Measurements from ENCODE around the gene SLC7A5.
"Not testable (repeated sequence)": the region's sequence is repeated elsewhere in the genome, so short reads cannot be mapped to it uniquely, and the experiment has no call there.

The SLC7A5 gene

DNA sequence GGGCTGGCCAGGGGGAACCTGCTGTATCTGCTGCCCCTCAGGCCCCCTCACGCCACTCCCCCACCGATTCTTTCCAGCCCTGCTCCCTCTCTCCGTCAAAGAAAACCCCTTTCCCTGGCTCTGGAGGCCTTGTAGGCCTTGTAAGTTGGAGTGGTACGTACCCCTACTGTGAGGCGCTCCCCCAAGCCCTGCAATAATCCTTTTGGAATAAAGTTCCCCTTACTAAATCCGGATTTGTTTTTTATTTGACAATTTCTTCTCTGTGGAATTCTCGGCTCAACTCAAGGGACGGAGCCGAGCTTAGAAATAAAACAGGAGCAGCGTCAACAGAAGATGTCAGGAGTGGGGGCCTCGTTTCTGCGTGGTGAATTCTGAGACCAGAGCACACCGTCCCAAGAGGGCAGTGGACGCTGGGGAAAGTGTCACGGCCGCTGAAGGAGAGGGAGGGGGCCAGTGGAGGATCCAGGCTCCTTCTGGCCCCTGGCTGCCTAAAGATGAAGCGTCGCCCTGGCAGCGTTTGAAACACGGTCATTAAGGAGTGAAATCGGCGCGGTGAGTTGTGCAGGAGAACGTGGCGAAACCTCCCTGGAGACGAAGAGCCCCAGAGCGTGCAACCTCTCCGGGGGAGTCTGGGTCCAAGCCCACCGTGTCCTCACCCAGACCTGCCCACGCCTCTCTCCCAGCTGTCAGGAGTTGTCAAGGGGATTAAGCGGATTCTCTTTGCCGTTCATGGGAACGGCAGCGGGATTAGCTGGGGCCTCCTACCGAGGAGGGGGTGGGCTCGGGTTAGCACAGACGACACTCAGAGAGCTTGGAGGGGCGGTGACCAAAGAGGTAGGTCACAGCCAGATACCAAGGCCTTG is 47.0 kb downstream of the SLC7A5 start:
- no peak for DNase-seq (ENCODE audit: low read depth)

DNA sequence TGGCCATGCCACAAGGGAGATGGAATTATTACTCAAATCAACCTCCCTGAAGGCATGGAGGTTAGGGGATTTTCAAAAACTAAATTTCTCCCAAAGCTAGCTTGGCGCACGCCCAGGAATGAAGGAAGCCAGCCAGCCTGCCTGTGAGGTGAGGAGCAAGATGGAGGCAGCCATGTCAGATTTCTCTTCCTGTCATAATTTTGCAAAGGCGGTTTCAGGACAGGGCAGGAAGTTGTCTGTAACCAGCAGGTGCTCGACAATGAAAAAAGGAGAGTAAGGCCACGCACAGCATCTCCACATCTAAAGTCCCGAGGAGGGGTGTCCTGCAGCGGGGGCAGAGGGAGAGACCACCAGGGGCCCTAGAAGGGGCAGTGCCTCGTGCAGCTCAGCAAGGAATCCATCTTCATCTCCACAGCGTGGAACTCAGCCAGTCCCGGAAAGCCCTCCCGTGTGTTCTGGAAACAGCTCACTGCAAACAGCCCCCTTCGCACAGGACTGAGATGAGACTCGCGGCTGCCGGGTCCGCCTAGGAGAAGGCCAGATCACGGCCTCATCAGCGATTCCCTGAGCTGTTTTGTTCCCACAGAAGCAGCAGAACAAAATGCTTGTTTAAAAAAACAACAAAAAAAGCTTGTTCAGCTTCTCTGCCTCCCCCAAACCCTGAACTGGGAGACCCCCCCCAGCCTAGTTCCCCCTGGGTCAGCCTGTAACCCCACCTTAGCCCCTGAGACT is 47.8 kb downstream of the SLC7A5 start:
- no peak for DNase-seq (ENCODE audit: low read depth)

DNA sequence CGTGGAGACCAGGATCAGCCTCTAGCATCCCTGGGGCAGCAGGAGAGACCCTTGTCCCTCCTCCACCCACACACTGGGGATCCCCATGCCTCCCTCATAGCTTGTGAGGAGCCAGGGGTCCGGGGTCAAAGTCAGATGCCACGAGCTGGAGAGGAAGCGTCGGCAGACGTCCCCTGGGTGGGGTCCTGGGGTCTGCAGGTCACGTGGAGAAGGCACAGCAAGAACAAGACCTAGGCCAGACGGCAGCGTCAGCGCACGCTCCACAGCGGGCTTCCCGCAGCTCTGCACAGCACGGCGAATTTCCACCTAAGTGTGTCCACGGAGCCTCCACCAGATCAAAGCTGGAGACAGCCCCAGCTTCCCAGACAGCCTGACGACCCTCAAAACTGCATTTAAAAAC is 49.3 kb downstream of the SLC7A5 start:
- no peak for DNase-seq (ENCODE audit: low read depth)

DNA sequence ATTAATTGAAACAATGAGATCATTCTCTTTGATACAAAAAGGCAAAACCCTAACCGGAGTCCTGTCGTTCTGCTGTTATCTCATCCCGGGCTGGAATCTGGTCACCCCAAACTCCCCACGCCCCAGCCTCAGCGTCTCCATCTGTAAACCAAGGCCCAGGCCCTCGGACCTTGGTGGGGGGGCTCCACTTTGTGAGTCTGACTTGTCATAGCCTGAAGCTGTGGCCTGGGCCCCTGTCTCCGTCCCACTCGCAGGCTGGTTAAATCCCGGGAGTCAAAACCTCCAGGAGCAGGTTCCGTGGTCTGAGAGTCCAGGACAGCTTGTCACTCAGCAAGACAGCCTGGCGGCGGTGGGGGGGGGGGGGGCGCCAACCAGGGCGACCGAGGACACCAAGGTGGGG is 50.0 kb downstream of the SLC7A5 start:
- no peak for DNase-seq (ENCODE audit: low read depth)

DNA sequence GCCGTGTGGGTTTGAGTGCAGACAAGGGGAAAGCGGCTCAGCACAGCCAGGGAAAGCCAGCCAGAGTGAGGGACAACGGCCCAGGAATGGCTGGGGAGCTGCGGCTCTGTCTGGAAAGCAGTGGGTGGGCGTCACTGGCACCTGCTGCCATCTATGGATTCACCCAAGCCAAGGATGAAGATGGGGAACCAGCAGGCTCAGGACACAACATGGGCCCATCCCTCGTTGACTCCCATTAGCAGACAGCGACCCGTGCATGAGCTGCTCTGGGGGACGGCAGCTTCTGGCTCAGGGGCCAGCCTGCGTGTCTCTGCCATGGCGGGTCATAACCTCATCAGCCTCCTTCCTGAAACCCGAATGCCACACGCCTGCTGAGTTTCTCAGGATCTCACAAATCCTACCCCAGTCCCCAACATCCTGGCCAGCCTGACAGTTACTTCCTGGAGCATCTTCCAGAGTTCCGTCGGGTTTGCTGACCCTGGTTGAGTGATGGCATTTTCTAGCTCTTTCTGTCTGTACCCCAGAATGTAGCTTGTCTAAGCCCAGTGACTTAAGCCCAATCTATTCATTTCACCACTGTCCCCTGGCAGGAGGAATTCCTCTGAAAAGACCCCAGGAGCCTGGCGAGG is 50.7 kb downstream of the SLC7A5 start:
- no peak for DNase-seq (ENCODE audit: low read depth)

DNA sequence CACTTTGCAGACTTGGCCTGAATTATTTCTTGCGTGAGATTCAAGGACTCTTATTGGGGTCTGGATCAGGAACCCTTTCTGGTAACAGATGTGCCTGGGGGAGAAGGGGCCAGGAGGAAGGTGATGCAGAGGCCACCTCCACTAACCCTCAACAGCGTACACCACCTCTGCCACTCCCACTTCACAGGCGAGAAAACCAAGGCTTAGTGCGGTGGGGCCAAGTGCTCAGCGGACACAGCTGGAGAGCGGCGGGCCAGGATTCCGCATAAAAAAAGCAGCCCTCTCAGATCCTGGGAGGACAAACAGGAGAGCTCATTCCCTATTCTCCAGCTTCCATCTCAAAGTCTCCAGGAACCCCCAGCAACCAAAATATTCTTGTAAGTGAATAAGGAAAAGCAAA is 51.4 kb downstream of the SLC7A5 start:
- no peak for DNase-seq (ENCODE audit: low read depth)

DNA sequence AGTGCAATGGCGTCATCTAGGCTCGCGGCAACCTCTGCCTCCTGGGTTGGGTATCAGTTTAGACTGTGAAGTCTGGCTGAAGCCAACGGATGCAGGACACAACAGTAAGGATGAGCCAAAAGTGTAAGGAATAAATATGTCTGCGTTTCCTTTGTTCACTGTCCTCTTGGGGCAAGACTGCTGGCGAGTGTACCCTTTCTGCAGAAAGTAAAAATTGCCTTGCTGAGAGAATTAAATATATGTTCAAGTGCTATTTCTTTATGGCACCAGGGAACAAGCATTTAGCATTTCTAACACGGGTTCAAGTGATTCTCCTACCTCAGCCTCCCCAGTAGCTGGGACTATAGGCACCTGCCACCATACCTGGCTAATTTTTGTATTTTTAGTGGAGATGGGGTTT is 51.9 kb downstream of the SLC7A5 start:
- not testable (repeated sequence) for DNase-seq (ENCODE audit: low read depth)

DNA sequence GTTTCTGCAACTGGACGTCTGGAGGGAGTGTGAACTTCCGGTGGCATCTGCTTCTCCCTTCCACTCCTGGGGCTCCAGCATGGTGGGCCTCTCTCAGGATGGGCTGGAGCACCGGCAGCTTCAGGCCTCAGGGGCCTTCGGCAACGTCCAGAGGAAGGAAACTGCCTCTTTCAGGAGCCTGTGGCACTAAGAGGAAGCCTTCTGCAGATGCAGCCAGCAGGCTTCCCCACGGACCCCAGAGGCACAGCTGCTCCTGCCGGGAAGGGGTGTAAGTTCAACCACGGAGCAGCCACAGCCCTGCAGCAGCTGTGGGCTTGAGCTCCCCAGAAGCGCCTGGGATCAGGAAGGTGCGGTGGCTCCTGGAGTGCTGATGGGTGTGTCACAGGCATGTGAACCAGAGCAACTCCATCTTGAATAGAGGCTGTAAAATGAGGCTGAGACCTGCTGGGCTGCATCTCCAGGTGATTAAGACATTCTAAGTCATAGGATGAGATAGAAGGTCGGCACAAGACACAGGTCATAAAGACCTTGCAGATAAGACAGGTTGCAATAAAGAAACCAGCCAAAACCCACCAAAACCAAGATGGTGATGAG is 52.7 kb downstream of the SLC7A5 start:
- DNase-seq (ENCODE audit: low read depth): no peak

DNA sequence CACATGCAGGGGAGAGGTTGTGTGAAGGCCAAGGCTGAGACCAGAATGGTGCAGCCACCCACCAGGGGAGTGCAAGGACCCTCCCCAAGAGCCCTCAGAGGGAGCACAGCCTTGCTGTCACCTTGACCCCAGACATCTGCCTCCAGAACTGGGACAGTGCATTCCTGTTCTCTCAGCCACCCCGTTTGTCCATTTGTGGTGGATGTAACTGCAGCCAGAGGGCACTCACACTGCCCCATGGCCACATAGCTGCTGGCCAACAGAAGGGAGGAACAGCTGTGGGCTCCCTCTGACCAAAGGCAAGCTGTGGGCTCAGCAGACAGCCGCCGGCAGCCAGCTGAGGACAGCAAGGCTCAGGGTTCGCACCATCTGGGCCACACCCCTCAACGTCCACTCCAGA is 53.7 kb downstream of the SLC7A5 start:
- DNase-seq (ENCODE audit: low read depth): no peak

DNA sequence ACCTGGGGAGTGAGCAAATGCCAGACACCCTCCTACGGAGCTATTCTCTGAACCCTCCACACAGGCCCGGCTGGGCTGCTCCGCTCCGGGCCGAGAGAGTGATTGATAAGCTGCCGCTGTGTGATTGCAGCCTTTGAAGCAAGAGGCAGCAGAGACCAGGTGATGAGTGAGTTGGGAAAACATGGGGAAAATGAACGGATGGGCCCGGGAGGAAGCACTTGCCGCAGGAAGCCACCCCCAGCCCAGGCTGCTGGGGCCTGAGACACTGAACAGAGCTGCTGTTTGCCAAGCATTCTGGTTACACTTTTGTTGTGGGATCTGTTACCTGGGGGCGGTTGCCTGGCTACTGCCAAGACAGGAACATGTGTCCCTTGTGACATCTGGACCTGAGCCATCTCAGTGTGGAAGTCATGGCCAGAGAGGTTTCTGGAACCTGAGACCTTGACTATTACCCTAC is 57.1 kb downstream of the SLC7A5 start:
- no peak for DNase-seq (ENCODE audit: low read depth)

DNA sequence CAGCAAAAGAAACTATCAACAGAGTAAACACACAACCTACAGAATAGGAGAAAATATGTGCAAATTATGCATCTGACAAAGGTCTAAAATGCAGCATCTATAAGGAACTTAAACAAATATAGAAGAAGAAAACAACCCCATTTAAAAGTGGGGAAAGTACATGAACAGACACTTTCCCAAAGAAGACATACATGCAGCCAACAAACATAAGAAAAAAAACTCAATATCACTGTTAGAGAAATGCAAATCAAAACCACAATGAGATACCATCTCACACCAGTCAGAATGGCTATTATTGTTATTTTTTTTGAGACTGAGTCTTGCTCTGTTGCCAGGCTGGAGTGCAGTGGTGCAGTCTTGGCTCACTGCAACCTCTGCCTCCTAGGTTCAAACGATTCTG is 57.9 kb downstream of the SLC7A5 start:
- DNase-seq (ENCODE audit: low read depth): not testable (repeated sequence)

DNA sequence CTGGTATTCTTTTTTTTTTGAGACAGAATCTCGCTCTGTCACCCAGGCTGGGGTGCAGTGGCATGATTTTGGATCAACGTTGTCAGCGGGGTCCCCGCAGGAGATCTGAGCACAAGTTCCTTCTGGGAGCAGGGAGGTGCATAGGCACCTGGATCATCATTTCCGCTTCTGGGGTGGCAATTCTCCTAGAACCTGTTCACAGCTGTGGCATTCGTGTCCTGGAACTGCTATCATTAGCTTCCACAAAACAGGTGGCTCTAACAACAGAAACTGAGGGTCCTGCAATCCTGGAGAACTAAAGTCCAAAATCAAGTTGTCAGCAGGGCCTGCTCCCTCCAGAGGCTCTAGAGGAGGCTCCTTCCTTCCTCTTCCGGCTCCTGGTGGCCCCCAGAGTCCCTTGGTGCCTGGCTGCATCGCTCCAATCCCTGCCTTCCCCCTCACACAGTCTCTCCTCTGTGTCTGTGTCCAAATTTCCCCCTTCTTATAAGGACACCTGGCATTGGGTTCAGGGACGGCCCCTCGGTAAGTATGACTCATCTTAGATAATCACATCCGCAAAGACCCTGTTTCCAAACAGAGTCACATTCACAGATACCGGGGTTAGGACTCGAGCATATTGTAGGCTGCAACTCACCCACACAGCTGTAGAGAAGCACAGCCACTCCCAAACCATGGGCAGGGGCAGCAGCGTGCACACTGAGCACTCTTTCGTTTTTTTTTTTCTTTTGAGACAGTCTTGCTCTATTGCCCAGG is 60.0 kb downstream of the SLC7A5 start:
- no peak for DNase-seq (ENCODE audit: low read depth)

DNA sequence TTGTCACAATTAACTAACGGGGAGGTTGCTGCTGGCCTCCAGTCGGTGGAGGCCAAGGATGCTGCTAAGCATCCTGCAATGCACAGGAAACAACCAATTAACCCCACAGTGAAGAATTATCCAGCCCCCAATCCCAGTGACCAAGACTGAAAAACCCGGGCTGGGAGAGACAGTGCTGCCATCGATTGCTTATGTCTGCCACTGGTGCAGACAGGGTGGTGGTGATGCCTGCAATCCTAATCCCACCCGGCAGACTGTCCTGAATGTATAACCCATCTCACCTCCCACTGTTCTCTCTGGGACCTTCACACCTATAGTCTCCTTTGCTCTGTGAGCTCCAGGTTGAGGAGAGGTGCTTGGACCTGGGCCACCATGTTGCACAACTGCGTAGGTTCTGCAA is 61.2 kb downstream of the SLC7A5 start:
- DNase-seq (ENCODE audit: low read depth): no peak

DNA sequence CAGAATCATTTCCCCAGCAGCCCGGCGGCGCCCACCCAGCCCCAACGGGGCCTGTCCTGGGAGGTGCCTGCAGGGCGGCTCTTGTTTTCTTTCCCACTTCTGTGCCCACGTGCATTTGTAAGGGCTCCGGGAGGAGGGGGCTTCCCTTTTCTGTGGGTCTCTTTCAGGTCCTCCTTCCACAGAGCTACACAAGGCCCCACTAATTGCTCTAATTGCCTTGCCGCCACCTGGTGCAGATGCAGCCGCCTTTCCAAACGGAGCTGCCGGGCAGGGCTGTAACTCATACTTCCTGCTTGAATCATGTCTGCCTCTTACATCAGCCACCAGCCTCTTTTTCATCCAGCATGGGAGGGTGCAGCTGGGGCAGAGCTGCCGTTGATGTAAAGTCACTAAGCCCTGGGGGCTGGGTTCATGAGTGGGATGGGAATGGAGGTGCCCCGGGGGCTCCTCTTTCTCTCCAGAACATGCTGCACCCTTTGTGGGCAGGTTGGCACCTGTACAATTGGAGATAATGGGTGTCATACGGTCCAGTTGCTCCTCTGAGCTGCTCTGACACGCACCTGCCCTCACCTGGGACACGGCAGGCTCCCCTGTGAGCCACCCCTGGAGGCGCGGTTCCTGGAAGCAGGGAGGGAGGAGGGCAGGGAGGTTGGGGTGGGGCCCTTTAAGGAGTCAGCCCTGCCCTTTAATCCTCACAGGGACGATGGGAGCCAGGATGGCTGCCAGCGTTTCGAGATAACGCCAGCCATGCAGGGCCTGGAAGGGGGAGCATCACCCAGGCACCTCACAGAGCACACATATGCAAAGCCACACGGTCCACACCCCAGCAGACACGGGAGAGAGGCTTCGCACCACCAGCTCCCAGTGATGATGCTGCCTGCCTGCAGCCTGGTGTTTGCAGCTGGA is 62.4 kb downstream of the SLC7A5 start:
- peak; percentile 33 for DNase-seq (ENCODE audit: low read depth)

DNA sequence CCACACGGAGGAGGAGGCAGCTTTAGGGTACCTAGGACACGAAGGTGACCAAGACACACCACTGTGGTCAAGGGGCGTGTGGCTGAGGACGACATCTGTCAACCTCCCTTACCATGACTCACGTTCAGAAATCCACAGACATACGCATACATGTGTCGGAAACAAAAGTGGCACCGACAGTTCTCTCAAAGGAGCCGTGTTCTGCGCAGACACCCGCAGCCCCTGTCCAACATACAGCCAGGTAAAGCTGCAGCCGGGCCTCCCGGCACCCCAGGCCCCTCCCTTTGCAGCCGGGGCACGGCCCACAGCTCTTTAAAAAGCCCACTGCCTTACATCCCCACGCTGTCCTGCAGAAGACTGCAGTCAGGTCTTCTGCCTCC is 63.1 kb downstream of the SLC7A5 start:
- DNase-seq (ENCODE audit: low read depth): no peak

DNA sequence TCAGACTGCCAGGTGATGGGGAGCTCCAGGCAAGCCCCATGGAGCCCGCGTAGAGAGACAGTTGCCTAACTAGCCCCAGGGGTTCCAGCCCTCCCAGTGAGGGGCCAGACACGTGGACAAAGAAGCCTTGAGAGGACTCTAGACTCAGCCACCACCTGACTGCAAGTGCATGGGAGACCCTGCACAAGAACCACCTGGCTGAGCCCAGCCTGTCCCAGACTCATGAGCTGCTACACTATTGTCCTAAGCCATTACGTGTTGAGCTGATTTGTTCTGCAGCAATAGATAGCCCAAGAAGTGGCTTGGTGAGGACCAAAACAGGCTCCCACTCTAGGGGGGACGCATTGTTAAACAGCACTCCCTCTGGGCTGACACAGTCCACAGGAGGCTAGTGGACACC is 65.9 kb downstream of the SLC7A5 start:
- no peak for DNase-seq (ENCODE audit: low read depth)

DNA sequence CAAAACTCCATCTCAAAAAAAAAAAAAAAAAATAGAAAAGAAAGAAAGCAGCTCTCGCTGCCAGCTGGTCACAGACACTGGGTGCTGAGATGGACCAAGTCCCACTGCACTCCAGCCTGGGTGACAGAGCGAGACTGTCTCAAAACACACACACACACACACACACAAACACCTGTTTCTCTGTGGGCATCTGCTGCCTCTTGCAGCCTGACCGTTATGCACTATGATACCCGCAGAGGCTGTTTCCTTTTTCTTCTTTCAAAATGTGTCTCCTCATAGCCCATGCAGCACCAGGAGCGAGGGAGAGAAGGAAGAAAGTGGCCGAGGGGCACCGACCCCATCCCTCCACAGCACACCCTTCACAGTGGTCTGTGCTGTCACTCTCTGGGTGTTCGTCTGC is 66.6 kb downstream of the SLC7A5 start:
- DNase-seq (ENCODE audit: low read depth): no peak

DNA sequence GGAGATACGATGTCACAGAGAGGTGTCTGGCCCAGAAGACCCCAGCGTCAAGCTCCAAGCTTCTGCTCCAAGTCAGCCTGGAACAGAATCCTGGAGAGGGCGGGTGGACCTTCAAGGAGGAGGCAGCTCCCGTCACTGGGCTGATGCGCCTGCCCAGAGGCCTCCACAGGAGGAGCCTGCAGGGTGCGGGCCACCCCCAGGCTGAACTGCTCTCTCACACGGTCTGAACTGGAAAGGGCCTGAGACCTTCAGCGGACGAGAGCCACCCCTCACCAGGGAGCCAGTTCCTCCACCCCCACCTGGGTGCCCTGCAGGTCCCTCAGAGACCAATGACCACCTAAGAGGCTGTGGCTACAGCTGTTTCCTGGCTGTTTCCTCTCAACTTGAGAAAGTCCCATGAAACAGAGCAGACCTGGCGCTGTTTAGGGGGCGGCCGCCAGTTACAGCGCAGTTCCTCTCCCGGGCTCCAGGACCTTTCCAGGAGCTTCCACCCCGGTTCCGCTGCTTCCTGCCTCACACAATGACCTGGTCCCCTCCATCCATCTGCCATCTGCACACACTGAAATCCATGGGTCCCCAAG is 67.5 kb downstream of the SLC7A5 start:
- no peak for DNase-seq (ENCODE audit: low read depth)

DNA sequence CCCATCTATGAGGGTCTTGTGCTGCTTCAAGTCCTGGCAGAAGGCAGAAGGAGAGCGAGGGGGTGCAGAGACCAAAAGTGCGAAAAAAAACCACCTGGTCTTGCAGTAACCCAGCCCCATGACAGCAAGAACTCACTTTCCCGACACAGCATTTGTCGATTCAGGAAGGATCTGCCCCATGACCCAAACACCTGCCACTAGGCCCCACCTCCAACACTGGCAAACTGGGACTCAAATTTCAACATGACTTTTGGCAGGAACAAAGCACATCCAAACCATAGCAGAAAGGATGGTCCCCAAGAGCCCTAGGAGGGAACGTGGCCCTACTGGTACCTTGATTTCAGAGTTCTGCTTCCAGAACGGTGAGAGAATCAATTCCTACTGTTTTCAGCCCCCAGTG is 68.8 kb downstream of the SLC7A5 start:
- no peak for DNase-seq (ENCODE audit: low read depth)

DNA sequence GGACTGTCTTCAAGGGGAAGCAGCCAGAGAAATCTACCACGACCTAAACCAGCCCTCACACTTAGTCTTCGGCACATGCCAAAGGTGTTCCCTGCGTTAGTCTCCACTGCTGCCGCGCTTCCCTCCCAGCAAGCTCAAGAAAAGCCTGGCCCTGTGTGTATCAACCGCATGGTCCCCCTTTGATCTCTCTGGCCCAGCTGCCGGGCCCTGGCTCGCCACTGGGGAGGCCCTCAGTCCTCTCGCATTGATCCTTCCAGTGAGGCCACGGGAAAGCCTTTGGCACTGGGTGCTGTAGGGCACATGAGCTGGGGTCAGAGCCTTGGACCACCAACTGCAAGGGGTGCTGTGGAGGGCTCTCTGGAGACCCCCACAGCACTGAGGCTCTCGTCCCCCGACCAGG is 74.0 kb downstream of the SLC7A5 start:
- DNase-seq (ENCODE audit: low read depth): no peak
